Aorta (tissue), 5 donors: ENCODE measurements around the gene IL1B. TPM values are rescaled to one million over a fixed set of nuclear protein-coding genes. Genes with fewer than 3 reads are reported as not detected.

Experiments used
- ATAC-seq: fragments of 200-7000 bp; cut with Tn5 transposase; one replicate; pipeline ENCODE4 v1.9.1; 2022; ENCODE audit warnings: moderate library complexity; ENCODE audit not compliant: low FRiP score
- DNase-seq, 2 donors: peaks; one replicate each; pipeline ENCODE4 v3.0.0-alpha.2; 2020
- H3K27ac ChIP-seq, 2 donors: one replicate each; pipeline ENCODE4 v1.5.1; 2013; ENCODE audit warnings: low read length in 2 of 2, mild to moderate bottlenecking in 2 of 2, moderate library complexity in 2 of 2, control low read depth in 1 of 2, inconsistent platforms in 1 of 2, low read depth in 1 of 2
- H3K27me3 ChIP-seq, 2 donors: one replicate each; pipeline ENCODE4 v1.6.1; 2013; ENCODE audit warnings: control low read depth in 1 of 2, low read length in 1 of 2, mild to moderate bottlenecking in 1 of 2, moderate library complexity in 1 of 2; ENCODE audit not compliant: insufficient read depth in 2 of 2, control insufficient read depth in 1 of 2
- H3K36me3 ChIP-seq, 2 donors: one replicate each; pipeline ENCODE4 v1.6.1; 2013; ENCODE audit warnings: control low read depth in 1 of 2, low read length in 1 of 2, mild to moderate bottlenecking in 1 of 2; ENCODE audit not compliant: insufficient read depth in 2 of 2, control insufficient read depth in 1 of 2
- H3K4me1 ChIP-seq, 2 donors: one replicate each; pipeline ENCODE4 v1.6.1; 2013; ENCODE audit warnings: low read length in 2 of 2, control low read depth in 1 of 2, mild to moderate bottlenecking in 1 of 2, moderate library complexity in 1 of 2; ENCODE audit not compliant: insufficient read depth in 2 of 2, control insufficient read depth in 1 of 2
- H3K4me3 ChIP-seq, 2 donors: one replicate each; pipeline ENCODE4 v1.5.1; 2013; ENCODE audit warnings: low read length in 2 of 2, control low read depth in 1 of 2, mild to moderate bottlenecking in 1 of 2
- H3K9me3 ChIP-seq: one replicate; pipeline ENCODE4 v1.6.1; 2013; ENCODE audit warnings: mild to moderate bottlenecking, low read length; ENCODE audit not compliant: control insufficient read depth
- WGBS, 2 donors: extraction: QIAGEN DNeasy Blood & Tissue Kit; methylation state at CpG; one replicate each; pipeline ENCODE4 v1.1.7; 2013; 5-methylcytosine and 5-hydroxymethylcytosine counted together
- intact Hi-C, 2 donors: fragments of 100-400 bp; cut with DNase I; formaldehyde crosslinking; loops; one replicate each; pipeline versions ENCODE4 v1.14.2 to v1.15.0; 2022
- polyA plus RNA-seq, 2 donors: library from polyadenylated mRNA; stranded (reverse); fragments of 200-250 nt; gene quantifications; one replicate each; pipeline ENCODE4 v1.2.3, GENCODE V29; 2013
- total RNA-seq, 2 donors: library from RNA; stranded (reverse); fragmentation: NEBNext Ultra II Directional; extraction: Animal tissue kit (Norgen Biotek cat#: 25700); gene quantifications; one replicate each; pipeline ENCODE4 v1.2.1, GENCODE V29; 2021
- donor health status: healthy with polysubstance abuse.
- donor health status: Bipolar disorder and iron deficiency.
- donor health status: DM: no; HTN: no; CAD: no.
- donor health status: DM: no; HTN: no; CAD: no.
- donor health status: DM: yes; HTN: yes; CAD: no.

Gene IL1B
- total and polyA plus RNA-seq, 4 donors: 1.2 to 9.3 (median 2.3) TPM

- H3K4me3 ChIP-seq: no peak overlapping the region
- intact Hi-C loops: no loop called here
- H3K27me3 ChIP-seq: no peaks in the 10 kb centered on the region
- ATAC-seq (no peak), DNase-seq (no peak)
- H3K27ac ChIP-seq: no peak overlapping the region
- H3K36me3 ChIP-seq: no peaks in the 10 kb centered on the region
- no peaks in the 10 kb centered on the region for H3K4me1 ChIP-seq
- H3K9me3 ChIP-seq: no peaks in the 10 kb centered on the region
- 91 to 93% methylated on average over 3 of the region's 3 CpGs for WGBS, 2 donors
These were observed 29.3 kb downstream of the IL1B start for GRCh38 chr2:112807233-112807807.

GRCh38 chr2:112805542-112805941 is 31.0 kb downstream of the IL1B start:
- H3K36me3 ChIP-seq: no peaks in the 10 kb centered on the region
- ATAC-seq (no peak), DNase-seq (no peak)
- no peaks in the 10 kb centered on the region for H3K27me3 ChIP-seq
- intact Hi-C loops: no loop called here
- no peak overlapping the region for H3K4me3 ChIP-seq
- H3K4me1 ChIP-seq: no peaks in the 10 kb centered on the region
- no peak overlapping the region for H3K27ac ChIP-seq
- WGBS, 2 donors: 87 to 89% methylated on average over 11 of the region's 11 CpGs
- no peaks in the 10 kb centered on the region for H3K9me3 ChIP-seq

DNA sequence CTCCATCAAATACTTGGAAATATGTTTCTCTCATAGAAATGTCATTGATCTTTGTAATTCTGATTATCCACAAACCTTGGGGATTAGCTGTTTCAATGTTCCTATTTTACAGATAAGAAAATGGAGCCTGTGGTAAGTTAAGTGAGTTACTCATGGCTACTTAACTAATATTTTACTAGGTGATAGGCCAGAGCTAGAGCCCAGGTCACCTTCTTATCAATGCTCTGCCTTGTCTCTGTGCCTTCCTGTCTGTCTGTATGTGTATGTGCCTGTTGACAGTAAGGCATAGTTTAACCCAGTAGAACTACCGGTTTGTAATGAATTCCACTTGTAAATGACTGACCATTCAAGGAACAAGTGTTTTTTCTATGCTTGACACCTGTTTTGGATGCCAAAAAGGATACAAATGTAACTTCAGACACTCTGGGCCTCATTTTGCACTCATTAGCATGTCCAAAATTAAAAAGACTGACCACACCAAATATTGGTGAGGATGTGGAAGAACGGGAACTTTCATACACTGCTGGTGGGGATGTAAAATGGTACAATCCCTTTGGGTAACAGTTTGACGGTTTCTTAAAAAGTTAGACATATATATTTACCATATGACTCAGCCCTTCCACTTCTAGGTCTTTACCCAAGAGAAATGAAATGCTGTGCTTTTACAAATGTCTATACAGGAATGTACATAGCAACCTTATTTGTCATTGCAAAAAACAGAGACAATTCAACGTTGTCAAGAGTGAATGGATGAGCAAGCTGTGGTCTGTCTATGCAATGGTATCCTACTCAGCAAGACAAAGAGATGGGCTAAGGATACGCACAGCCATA is 32.7 kb downstream of the IL1B start:
- H3K27ac ChIP-seq: no peak overlapping the region
- no peak for DNase-seq
- no peak overlapping the region for H3K4me3 ChIP-seq
- H3K36me3 ChIP-seq: no peaks in the 10 kb centered on the region
- H3K27me3 ChIP-seq: no peaks in the 10 kb centered on the region
- H3K4me1 ChIP-seq: no peaks in the 10 kb centered on the region
- no peaks in the 10 kb centered on the region for H3K9me3 ChIP-seq
- WGBS, 2 donors: 53 to 63% methylated on average over 5 of the region's 5 CpGs
- intact Hi-C loops: no loop called here
- no peak for ATAC-seq

DNA sequence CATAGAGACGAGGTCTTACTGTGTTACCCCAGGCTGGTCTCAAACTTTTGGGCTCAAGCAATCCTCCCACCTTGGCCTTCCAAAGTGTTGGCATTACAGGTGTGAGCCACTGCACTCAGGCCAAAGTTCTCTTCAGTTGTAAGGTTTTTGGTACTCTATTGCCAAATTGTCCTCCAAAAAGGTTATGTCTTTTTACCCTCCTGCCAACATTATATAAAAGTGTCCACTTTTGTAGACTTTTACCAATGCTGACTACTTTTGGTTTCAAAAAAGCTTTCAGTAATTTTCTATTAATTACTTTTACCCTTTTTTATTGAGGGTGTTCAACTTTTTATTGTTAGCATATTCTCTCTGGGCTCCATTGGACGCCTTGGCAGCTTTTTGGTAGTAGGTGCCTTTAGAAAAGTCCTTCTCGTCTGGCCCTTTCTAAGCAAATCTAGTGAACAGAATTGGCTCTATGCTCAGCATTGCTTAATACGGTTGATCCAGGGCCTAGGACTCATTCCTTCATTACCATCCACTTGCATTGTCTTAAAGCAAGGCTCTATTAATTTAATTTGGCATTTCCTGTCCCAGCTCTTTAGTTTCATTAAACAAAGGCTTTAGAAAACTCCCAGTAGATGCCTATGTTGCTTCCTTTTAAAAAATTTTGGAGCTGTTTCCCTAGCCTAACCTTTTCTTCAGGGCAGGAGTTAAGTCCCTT is 35.5 kb downstream of the IL1B start:
- intact Hi-C loops: no loop called here
- 87 to 90% methylated on average over 4 of the region's 4 CpGs for WGBS, 2 donors

GRCh38 chr2:112798979-112799975 is 37.3 kb downstream of the IL1B start:
- ATAC-seq (no peak), DNase-seq (no peak)
- H3K4me3 ChIP-seq: no peak overlapping the region
- WGBS, 2 donors: 67 to 70% methylated on average over 8 of the region's 8 CpGs
- no peaks in the 10 kb centered on the region for H3K4me1 ChIP-seq
- H3K27ac ChIP-seq: no peak overlapping the region
- H3K9me3 ChIP-seq: no peaks in the 10 kb centered on the region
- no peaks in the 10 kb centered on the region for H3K36me3 ChIP-seq
- intact Hi-C loops: no loop called here
- H3K27me3 ChIP-seq: no peaks in the 10 kb centered on the region

More for the DNA sequence above, 35.5 kb downstream of the IL1B start:
- no peak overlapping the region for H3K27ac ChIP-seq
- H3K27me3 ChIP-seq: no peaks in the 10 kb centered on the region
- H3K9me3 ChIP-seq: no peaks in the 10 kb centered on the region
- H3K4me3 ChIP-seq: no peak overlapping the region
- H3K36me3 ChIP-seq: no peaks in the 10 kb centered on the region
- no peak for ATAC-seq
- no peaks in the 10 kb centered on the region for H3K4me1 ChIP-seq
- DNase-seq: no peak

DNA sequence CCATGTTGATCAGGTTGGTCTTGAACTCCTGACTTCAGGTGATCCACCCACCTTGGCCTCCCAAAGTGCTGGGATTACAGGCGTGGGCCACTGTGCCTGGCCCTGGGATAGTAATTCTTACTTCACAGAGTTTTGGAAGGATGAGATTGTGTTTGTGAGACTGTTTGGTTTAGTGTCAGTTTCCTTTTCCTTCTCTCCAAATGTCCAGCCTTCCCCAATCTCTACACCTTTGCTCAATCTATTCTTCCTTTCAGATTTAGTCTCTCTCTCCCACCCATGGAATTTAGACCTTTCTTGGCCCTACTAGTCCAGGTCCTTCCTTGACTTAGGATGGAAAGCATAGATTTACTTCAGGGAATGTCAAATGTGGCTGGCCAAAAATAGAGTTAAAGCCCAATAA is 40.1 kb downstream of the IL1B start:
- WGBS, 2 donors: 0% methylated on average over 1 of the region's 1 CpG
- DNase-seq (no peak), ATAC-seq (no peak)
- no peaks in the 10 kb centered on the region for H3K9me3 ChIP-seq
- no peak overlapping the region for H3K4me3 ChIP-seq
- H3K27ac ChIP-seq: no peak overlapping the region
- H3K27me3 ChIP-seq: no peaks in the 10 kb centered on the region
- intact Hi-C loops: no loop called here
- no peaks in the 10 kb centered on the region for H3K36me3 ChIP-seq
- no peaks in the 10 kb centered on the region for H3K4me1 ChIP-seq

DNA sequence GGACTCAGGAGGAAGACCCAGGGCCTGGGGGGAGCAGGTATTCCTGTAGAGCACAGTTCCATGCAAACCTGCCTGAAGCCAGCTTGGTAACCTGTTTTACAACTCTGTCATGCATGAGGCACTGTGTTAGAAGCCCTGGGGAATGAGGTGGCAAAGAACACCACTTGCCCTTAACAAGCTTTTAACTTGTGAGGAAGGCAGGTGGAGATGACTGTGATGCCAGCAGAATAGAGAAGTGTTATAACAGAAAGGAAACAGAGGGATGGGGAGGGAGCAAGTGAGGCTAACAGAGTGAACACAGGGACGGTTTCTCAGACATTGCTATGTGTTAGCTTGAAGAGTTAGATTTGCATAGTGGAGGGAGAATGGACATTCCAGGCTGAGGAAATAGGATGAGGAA is 40.8 kb downstream of the IL1B start:
- intact Hi-C loops: no loop called here
- H3K36me3 ChIP-seq: no peaks in the 10 kb centered on the region
- 65 to 73% methylated on average over 1 of the region's 1 CpG for WGBS, 2 donors
- no peak overlapping the region for H3K4me3 ChIP-seq
- no peaks in the 10 kb centered on the region for H3K9me3 ChIP-seq
- no peak for ATAC-seq
- no peak for DNase-seq
- H3K27me3 ChIP-seq: no peaks in the 10 kb centered on the region
- no peaks in the 10 kb centered on the region for H3K4me1 ChIP-seq
- H3K27ac ChIP-seq: no peak overlapping the region

- ATAC-seq: no peak
- no peaks in the 10 kb centered on the region for H3K9me3 ChIP-seq
- no peak overlapping the region for H3K4me3 ChIP-seq
- no peak overlapping the region for H3K27ac ChIP-seq
- no peaks in the 10 kb centered on the region for H3K27me3 ChIP-seq
- intact Hi-C loops: no loop called here
- WGBS, 2 donors: 84 to 87% methylated on average over 3 of the region's 3 CpGs
- no peak for DNase-seq
- no peaks in the 10 kb centered on the region for H3K4me1 ChIP-seq
- H3K36me3 ChIP-seq: no peaks in the 10 kb centered on the region
These were observed 41.7 kb downstream of the IL1B start for GRCh38 chr2:112794841-112795240.
